K562 (cell line): ENCODE data around the gene LY6G6D. TPM values are rescaled to one million over a fixed set of nuclear protein-coding genes. Genes with fewer than 3 reads are reported as not detected.
A peak's percentile ranks its signal among the peaks of the same experiment; 100 is the strongest.

Experiments
- CHD1 ChIP-seq: fragments of 200-600 bp; sonication (generic); IDR thresholded peaks from one replicate; pipeline ENCODE4 v1.6.1; 2012; ENCODE audit warnings: mild to moderate bottlenecking, moderate library complexity, low read length, inconsistent platforms
- FOXP1 ChIP-seq: sonication (generic); formaldehyde crosslinking; IDR thresholded peaks from 2 replicates; pipeline ENCODE4 v1.8.0; 2022; ENCODE audit warnings: mild to moderate bottlenecking, missing genetic modification reagents
- HNRNPUL1 ChIP-seq: fragments of 200-400 bp; formaldehyde crosslinking; IDR thresholded peaks from 2 replicates; pipeline ENCODE4 v1.6.1; 2017; ENCODE audit warnings: low read length
- PCBP1 ChIP-seq: fragments of 200-400 bp; formaldehyde crosslinking; IDR thresholded peaks from 2 replicates; pipeline ENCODE4 v1.6.1; 2018; ENCODE audit warnings: mild to moderate bottlenecking, low read depth, low read length; ENCODE audit not compliant: poor library complexity, severe bottlenecking
- SP2 ChIP-seq: IDR thresholded peaks from 2 replicates; pipeline ENCODE4 v1.6.1; 2011; ENCODE audit warnings: mild to moderate bottlenecking, low read depth, low read length, moderate library complexity; ENCODE audit not compliant: poor library complexity, severe bottlenecking; ENCODE audit errors: extremely low read depth
- TAF15 ChIP-seq: fragments of 200-400 bp; formaldehyde crosslinking; IDR thresholded peaks from 2 replicates; pipeline ENCODE4 v1.6.1; 2017; ENCODE audit warnings: mild to moderate bottlenecking, low read depth, low read length, moderate library complexity
- ZNF316 ChIP-seq: fragments of 450-650 bp; IDR thresholded peaks from 2 replicates; pipeline ENCODE4 v1.6.1; 2016
- polyA plus RNA-seq, 8 experiments: library from polyadenylated mRNA; depleted of rRNA in 4 of 8; stranded (reverse) in 5 of 8; unstranded in 3 of 8; fragments of >200 nt; fragmentation: Nextera tagmentation in 2 of 8; fragmentation: Illumina TruSeq in 1 of 8; extraction: Ambion mirVana in 2 of 8; extraction: Trizol in 1 of 8; gene quantifications; 2 replicates each; pipeline versions ENCODE4 v1.2.1 to v1.2.3, GENCODE V29; 2011 to 2014; ENCODE audit warnings: inconsistent platforms in 1 of 8, missing spikeins in 1 of 8
- total RNA-seq, 7 experiments: library from RNA; depleted of rRNA in 6 of 7; stranded (reverse); fragments of >200 nt in 6 of 7; fragmentation: Illumina TruSeq in 2 of 7; extraction: Trizol in 2 of 7; gene quantifications; 2 replicates each; pipeline versions ENCODE4 v1.2.1 to v1.2.3, GENCODE V29; 2011 to 2021; ENCODE audit warnings: low replicate concordance in 1 of 7
- TF ChIP-seq, protein P1 (sequence below), 3 experiments: fragments of 200-800 bp in 1 of 3; fragments of 250-450 bp in 1 of 3; fragments of 450-650 bp in 1 of 3; sonication (Bioruptor Pico) in 1 of 3; sonication (Bioruptor generic) in 1 of 3; formaldehyde crosslinking in 1 of 3; IDR thresholded peaks; 2 replicates each; pipeline versions ENCODE4 v1.6.1 to v1.8.0; 2016 to 2022; ENCODE audit warnings: mild to moderate bottlenecking in 2 of 3, missing genetic modification characterization in 2 of 3, missing compliant biosample characterization in 1 of 3, moderate library complexity in 1 of 3
- TF ChIP-seq, protein P2 (sequence below): sonication (generic); formaldehyde crosslinking; IDR thresholded peaks from 2 replicates; pipeline ENCODE4 v1.4.0; 2020; ENCODE audit warnings: mild to moderate bottlenecking, missing genetic modification reagents
- TF ChIP-seq, protein P3 (sequence below), 2 experiments: fragments of 450-650 bp in 1 of 2; sonication (generic) in 1 of 2; formaldehyde crosslinking; conservative IDR thresholded peaks; 2 replicates each; pipeline versions ENCODE4 v1.4.0 to v1.8.1; 2020 to 2022; ENCODE audit warnings: mild to moderate bottlenecking in 1 of 2, missing genetic modification reagents in 1 of 2
- TF ChIP-seq, protein P4 (sequence below): fragments of 450-650 bp; formaldehyde crosslinking; IDR thresholded peaks from 2 replicates; pipeline ENCODE4 v1.4.0; 2020; ENCODE audit warnings: mild to moderate bottlenecking, moderate library complexity
- TF ChIP-seq, protein P5 (sequence below): fragments of 250-450 bp; sonication (Bioruptor Pico); IDR thresholded peaks from 2 replicates; pipeline ENCODE4 v1.4.0; 2020; ENCODE audit warnings: borderline replicate concordance
- TF ChIP-seq, protein P6 (sequence below): sonication (generic); formaldehyde crosslinking; IDR thresholded peaks from 2 replicates; pipeline ENCODE4 v1.8.0; 2022; ENCODE audit warnings: mild to moderate bottlenecking, missing genetic modification reagents, borderline replicate concordance

The LY6G6D gene
- total and polyA plus RNA-seq, 9 of the 15 experiments (the other 6 are each of a cell fraction or from before 2014, with no cell fraction given): 0.30 to 0.38 TPM; not detected in 7

DNA sequence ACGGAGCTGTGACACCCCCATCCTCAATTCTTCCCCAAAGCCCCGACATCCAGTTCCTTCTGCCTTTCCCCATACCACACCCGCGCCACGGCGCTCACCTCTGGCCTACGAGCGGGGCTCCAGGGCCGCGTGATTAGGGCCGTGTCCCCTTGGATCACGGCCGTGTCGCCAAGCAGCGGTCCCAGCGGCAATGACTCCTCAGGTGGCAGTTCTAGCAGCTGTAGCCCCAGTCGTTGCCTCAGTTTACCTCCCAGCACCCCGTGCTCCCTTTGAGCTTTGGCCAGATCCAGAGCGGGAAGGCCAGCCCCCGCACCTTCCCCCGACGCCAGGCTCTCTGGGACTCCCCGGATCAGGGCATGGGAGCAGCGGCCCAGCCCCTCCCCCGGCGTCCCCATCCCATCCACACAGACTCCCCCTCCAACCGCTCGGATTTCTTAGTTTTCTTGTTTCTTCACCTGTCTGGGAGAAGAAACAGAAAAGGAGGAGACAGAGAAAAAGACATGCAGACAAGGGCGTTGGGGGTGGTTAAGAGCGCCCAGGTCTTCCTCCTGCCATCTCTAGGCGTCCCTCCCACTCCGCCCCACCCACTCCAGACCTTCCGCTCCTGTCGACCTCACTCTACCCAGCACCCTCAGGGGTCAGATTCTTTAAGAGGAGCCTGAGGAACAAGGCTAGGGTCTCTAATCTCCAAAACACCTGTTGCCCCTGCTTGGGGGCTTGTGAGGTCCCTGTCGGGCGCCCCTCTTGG lies 13.8 kb downstream of the LY6G6D start, which contains the start of gene DDAH2 (continued):
- TF ChIP-seq, protein P1, sequence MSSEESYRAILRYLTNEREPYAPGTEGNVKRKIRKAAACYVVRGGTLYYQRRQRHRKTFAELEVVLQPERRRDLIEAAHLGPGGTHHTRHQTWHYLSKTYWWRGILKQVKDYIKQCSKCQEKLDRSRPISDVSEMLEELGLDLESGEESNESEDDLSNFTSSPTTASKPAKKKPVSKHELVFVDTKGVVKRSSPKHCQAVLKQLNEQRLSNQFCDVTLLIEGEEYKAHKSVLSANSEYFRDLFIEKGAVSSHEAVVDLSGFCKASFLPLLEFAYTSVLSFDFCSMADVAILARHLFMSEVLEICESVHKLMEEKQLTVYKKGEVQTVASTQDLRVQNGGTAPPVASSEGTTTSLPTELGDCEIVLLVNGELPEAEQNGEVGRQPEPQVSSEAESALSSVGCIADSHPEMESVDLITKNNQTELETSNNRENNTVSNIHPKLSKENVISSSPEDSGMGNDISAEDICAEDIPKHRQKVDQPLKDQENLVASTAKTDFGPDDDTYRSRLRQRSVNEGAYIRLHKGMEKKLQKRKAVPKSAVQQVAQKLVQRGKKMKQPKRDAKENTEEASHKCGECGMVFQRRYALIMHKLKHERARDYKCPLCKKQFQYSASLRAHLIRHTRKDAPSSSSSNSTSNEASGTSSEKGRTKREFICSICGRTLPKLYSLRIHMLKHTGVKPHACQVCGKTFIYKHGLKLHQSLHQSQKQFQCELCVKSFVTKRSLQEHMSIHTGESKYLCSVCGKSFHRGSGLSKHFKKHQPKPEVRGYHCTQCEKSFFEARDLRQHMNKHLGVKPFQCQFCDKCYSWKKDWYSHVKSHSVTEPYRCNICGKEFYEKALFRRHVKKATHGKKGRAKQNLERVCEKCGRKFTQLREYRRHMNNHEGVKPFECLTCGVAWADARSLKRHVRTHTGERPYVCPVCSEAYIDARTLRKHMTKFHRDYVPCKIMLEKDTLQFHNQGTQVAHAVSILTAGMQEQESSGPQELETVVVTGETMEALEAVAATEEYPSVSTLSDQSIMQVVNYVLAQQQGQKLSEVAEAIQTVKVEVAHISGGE (CRISPR knock-in tag; IDR thresholded peaks at IDR 0.05): peak in 1 of 3 experiments; percentile 54; a peak in 2 of 6 replicates
- TF ChIP-seq ZNF316 (no peak), TAF15 (0 out of 2 replicates have a peak, but pooled peaks have one; percentile 63), FOXP1 (CRISPR knock-in tag) (peak; percentile 8; the same call in 1 of the 2 replicates), SP2 (peak; percentile 11), HNRNPUL1 (peak; percentile 84), CHD1 (peak; percentile 76), PCBP1 (peak; percentile 95)
- TF ChIP-seq, protein P2, sequence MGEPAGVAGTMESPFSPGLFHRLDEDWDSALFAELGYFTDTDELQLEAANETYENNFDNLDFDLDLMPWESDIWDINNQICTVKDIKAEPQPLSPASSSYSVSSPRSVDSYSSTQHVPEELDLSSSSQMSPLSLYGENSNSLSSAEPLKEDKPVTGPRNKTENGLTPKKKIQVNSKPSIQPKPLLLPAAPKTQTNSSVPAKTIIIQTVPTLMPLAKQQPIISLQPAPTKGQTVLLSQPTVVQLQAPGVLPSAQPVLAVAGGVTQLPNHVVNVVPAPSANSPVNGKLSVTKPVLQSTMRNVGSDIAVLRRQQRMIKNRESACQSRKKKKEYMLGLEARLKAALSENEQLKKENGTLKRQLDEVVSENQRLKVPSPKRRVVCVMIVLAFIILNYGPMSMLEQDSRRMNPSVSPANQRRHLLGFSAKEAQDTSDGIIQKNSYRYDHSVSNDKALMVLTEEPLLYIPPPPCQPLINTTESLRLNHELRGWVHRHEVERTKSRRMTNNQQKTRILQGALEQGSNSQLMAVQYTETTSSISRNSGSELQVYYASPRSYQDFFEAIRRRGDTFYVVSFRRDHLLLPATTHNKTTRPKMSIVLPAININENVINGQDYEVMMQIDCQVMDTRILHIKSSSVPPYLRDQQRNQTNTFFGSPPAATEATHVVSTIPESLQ (CRISPR knock-in tag): peak; percentile 58; the same call in 1 of the 2 replicates
- TF ChIP-seq, protein P3, sequence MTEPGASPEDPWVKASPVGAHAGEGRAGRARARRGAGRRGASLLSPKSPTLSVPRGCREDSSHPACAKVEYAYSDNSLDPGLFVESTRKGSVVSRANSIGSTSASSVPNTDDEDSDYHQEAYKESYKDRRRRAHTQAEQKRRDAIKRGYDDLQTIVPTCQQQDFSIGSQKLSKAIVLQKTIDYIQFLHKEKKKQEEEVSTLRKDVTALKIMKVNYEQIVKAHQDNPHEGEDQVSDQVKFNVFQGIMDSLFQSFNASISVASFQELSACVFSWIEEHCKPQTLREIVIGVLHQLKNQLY (CRISPR knock-in tag; conservative IDR thresholded peaks at IDR 0.05): peak in 1 of 2 experiments; percentile 91; a peak in 1 of 4 replicates
- TF ChIP-seq, protein P4, sequence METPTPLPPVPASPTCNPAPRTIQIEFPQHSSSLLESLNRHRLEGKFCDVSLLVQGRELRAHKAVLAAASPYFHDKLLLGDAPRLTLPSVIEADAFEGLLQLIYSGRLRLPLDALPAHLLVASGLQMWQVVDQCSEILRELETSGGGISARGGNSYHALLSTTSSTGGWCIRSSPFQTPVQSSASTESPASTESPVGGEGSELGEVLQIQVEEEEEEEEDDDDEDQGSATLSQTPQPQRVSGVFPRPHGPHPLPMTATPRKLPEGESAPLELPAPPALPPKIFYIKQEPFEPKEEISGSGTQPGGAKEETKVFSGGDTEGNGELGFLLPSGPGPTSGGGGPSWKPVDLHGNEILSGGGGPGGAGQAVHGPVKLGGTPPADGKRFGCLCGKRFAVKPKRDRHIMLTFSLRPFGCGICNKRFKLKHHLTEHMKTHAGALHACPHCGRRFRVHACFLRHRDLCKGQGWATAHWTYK (CRISPR knock-in tag): no peak
- TF ChIP-seq, protein P5, sequence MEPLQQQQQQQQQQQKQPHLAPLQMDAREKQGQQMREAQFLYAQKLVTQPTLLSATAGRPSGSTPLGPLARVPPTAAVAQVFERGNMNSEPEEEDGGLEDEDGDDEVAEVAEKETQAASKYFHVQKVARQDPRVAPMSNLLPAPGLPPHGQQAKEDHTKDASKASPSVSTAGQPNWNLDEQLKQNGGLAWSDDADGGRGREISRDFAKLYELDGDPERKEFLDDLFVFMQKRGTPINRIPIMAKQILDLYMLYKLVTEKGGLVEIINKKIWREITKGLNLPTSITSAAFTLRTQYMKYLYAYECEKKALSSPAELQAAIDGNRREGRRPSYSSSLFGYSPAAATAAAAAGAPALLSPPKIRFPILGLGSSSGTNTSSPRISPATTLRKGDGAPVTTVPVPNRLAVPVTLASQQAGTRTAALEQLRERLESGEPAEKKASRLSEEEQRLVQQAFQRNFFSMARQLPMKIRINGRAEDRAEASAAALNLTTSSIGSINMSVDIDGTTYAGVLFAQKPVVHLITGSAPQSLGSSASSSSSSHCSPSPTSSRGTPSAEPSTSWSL (CRISPR knock-in tag): 0 out of 2 replicates have a peak, but pooled peaks have one; percentile 59
- TF ChIP-seq, protein P6, sequence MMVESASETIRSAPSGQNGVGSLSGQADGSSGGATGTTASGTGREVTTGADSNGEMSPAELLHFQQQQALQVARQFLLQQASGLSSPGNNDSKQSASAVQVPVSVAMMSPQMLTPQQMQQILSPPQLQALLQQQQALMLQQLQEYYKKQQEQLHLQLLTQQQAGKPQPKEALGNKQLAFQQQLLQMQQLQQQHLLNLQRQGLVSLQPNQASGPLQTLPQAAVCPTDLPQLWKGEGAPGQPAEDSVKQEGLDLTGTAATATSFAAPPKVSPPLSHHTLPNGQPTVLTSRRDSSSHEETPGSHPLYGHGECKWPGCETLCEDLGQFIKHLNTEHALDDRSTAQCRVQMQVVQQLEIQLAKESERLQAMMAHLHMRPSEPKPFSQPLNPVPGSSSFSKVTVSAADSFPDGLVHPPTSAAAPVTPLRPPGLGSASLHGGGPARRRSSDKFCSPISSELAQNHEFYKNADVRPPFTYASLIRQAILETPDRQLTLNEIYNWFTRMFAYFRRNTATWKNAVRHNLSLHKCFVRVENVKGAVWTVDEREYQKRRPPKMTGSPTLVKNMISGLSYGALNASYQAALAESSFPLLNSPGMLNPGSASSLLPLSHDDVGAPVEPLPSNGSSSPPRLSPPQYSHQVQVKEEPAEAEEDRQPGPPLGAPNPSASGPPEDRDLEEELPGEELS (CRISPR knock-in tag): 0 out of 2 replicates have a peak, but pooled peaks have one; percentile 81
